ENCODE results near the gene ADAMTS8. TPM values are rescaled to one million over a fixed set of nuclear protein-coding genes. Genes with fewer than 3 reads are reported as not detected.

Gene ADAMTS8
- total RNA-seq, 1 experiment from 2014 or later: 0.15 TPM

GRCh38 chr11:130383344-130384211, 44.8 kb downstream of the ADAMTS8 start:
- DNase-seq (ENCODE audit: low read depth, low spot score) (no peak), ATAC-seq (no peak; the same call in 1 of the 2 replicates)
- Histone ChIP-seq H3K4me1 (ENCODE audit: control insufficient read depth, insufficient read depth, low read length) (no peaks in the 10 kb centered on the region), H3K36me3 (ENCODE audit: control insufficient read depth, insufficient read depth, low read length) (no peaks in the 10 kb centered on the region), H3K27ac (ENCODE audit: low read length) (no peak overlapping the region), H3K9me3 (ENCODE audit: control insufficient read depth, insufficient read depth, low read depth, low read length) (no peaks in the 10 kb centered on the region), H3K27me3 (ENCODE audit: control insufficient read depth, insufficient read depth, low read length) (no peaks in the 10 kb centered on the region), H3K4me3 (ENCODE audit: low read depth in 2 of 2, low read length in 2 of 2) (no peak overlapping the region)
- in situ Hi-C loops (cut with HindIII; ENCODE audit: low pct_unique_long_range_greater_than_20kb, low sequenced_read_pairs): no loop called here
- no TSS peak for BruUV-seq (replicated peaks)
- ChIA-PET POLR2A (interaction anchor here (0.6 kb wide), 1 partner anchor 70 kb away, joined by 3 read pairs; no protein-coding TSS in a partner anchor), CTCF (interaction anchor here (0.7 kb wide), 1 partner anchor 44 kb away, joined by 5 read pairs; no protein-coding TSS in a partner anchor)
- intact Hi-C loops (cut with micrococcal nuclease; ENCODE audit: unreplicated experiment): loop anchor here (10.0 kb wide), 1 partner anchor 169 kb away; no protein-coding TSS in a partner anchor
- TF ChIP-seq POLR2AphosphoS5 (IDR thresholded peaks at IDR 0.05; ENCODE audit: low read depth, low read length) (no peak), REST (IDR thresholded peaks at IDR 0.05; ENCODE audit: insufficient read depth in 1 of 2, low read depth in 2 of 2, low read length in 1 of 2) (no peak), TCF7L2 (IDR thresholded peaks at IDR 0.05; ENCODE audit: low read depth, low read length) (no peak), CTCF (IDR thresholded peaks at IDR 0.05) (no peak), SIN3A (IDR thresholded peaks at IDR 0.05; ENCODE audit: borderline replicate concordance, insufficient read depth, low read depth, low read length) (no peak)

GRCh38 chr11:130381317-130381716, 47.1 kb downstream of the ADAMTS8 start:
- Histone ChIP-seq H3K27me3 (ENCODE audit: control insufficient read depth, insufficient read depth, low read length) (no peaks in the 10 kb centered on the region; the same call in 1 of the 2 replicates), H3K4me3 (ENCODE audit: low read depth in 2 of 2, low read length in 2 of 2) (no peak overlapping the region), H3K9me3 (ENCODE audit: control insufficient read depth, insufficient read depth, low read depth, low read length) (no peaks in the 10 kb centered on the region), H3K36me3 (ENCODE audit: control insufficient read depth, insufficient read depth, low read length) (no peaks in the 10 kb centered on the region), H3K4me1 (ENCODE audit: control insufficient read depth, insufficient read depth, low read length) (no peaks in the 10 kb centered on the region), H3K27ac (ENCODE audit: low read length) (no peak overlapping the region)
- no TSS peak for BruUV-seq (replicated peaks)
- CTCF ChIA-PET: no interaction called here
- in situ Hi-C loops (cut with HindIII; ENCODE audit: low pct_unique_long_range_greater_than_20kb, low sequenced_read_pairs) (no loop called here), intact Hi-C loops (cut with micrococcal nuclease; ENCODE audit: unreplicated experiment) (loop anchor here (10.0 kb wide), 1 partner anchor 167 kb away; no protein-coding TSS in a partner anchor)
- ATAC-seq (no peak), DNase-seq (ENCODE audit: low read depth, low spot score) (no peak)
- TF ChIP-seq TCF7L2 (IDR thresholded peaks at IDR 0.05; ENCODE audit: low read depth, low read length): no peak
- no peak for TF ChIP-seq SIN3A (IDR thresholded peaks at IDR 0.05; ENCODE audit: borderline replicate concordance, insufficient read depth, low read depth, low read length)
- no peak for TF ChIP-seq POLR2AphosphoS5 (IDR thresholded peaks at IDR 0.05; ENCODE audit: low read depth, low read length)
- TF ChIP-seq REST (IDR thresholded peaks at IDR 0.05; ENCODE audit: insufficient read depth in 1 of 2, low read depth in 2 of 2, low read length in 1 of 2): no peak
- no peak for TF ChIP-seq CTCF (IDR thresholded peaks at IDR 0.05)
- POLR2A ChIA-PET: interaction anchor here (0.5 kb wide), 1 partner anchor 49 kb away, joined by 3 read pairs; no protein-coding TSS in a partner anchor
